ENCODE results near the gene TNFSF4.
"Not testable (repeated sequence)": the region's sequence is repeated elsewhere in the genome, so short reads cannot be mapped to it uniquely, and the experiment has no call there.

DNA sequence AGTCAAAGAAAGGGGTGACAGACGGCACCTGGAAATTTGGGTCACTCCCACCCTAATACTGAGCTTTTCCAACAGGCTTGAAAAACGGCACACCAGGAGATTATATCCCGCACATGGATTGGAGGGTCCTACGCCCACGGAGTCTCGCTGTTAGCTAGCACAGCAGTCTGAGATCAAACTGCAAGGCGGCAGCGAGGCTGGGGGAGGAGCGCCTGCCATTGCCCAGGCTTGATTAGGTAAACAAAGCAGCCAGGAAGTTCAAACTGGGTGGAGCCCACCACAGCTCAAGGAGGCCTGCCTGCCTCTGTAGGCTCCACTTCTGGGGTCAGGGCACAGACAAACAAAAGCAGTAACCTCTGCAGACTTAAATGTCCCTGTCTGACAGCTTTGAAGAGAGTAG is 53.2 kb downstream of the TNFSF4 start:
- TF ChIP-seq, protein P1, sequence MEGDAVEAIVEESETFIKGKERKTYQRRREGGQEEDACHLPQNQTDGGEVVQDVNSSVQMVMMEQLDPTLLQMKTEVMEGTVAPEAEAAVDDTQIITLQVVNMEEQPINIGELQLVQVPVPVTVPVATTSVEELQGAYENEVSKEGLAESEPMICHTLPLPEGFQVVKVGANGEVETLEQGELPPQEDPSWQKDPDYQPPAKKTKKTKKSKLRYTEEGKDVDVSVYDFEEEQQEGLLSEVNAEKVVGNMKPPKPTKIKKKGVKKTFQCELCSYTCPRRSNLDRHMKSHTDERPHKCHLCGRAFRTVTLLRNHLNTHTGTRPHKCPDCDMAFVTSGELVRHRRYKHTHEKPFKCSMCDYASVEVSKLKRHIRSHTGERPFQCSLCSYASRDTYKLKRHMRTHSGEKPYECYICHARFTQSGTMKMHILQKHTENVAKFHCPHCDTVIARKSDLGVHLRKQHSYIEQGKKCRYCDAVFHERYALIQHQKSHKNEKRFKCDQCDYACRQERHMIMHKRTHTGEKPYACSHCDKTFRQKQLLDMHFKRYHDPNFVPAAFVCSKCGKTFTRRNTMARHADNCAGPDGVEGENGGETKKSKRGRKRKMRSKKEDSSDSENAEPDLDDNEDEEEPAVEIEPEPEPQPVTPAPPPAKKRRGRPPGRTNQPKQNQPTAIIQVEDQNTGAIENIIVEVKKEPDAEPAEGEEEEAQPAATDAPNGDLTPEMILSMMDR (IDR thresholded peaks at IDR 0.05; ENCODE audit: borderline replicate concordance, extremely low read depth, low read length, poor library complexity, severe bottlenecking), result not testable (repeated sequence)
- not testable (repeated sequence) for TF ChIP-seq EZH2 (IDR thresholded peaks at IDR 0.05; ENCODE audit: borderline replicate concordance, low read depth, low read length, severe bottlenecking)

Measured in DND-41 (cell line).